CD14-positive monocyte (primary cell): Measurements from ENCODE around the gene LRRC4C. TPM values are rescaled to one million over a fixed set of nuclear protein-coding genes. Genes with fewer than 3 reads are reported as not detected.

Experiments used
- DNase-seq, 3 donors: peaks; one replicate each; pipeline ENCODE4 v3.0.0-alpha.2; 2011 to 2022
- H2AFZ ChIP-seq: 2 replicates; pipeline ENCODE4 v1.6.0; 2012; ENCODE audit warnings: mild to moderate bottlenecking, low read depth, low read length, inconsistent platforms; ENCODE audit not compliant: insufficient read depth, poor library complexity, severe bottlenecking
- H3K27ac ChIP-seq, 2 donors: 1 replicate in 1 of 2; 2 replicates in 1 of 2; pipeline ENCODE4 v1.5.1; 2012 to 2013; ENCODE audit warnings: low read length in 2 of 2, control low read depth in 1 of 2, inconsistent platforms in 1 of 2, low read depth in 1 of 2, mild to moderate bottlenecking in 1 of 2
- H3K27me3 ChIP-seq, 2 donors: one replicate each; pipeline versions ENCODE4 v1.6.0 to v1.6.1; 2011 to 2013; ENCODE audit warnings: low read length in 2 of 2; ENCODE audit not compliant: control insufficient read depth in 2 of 2, insufficient read depth in 2 of 2
- H3K36me3 ChIP-seq, 2 donors: replicated peaks in 1 of 2; 1 replicate in 1 of 2; 2 replicates in 1 of 2; pipeline versions ENCODE4 v1.5.1 to v1.6.1; 2012 to 2013; ENCODE audit warnings: low read length in 2 of 2, control low read depth in 1 of 2, inconsistent platforms in 1 of 2, mild to moderate bottlenecking in 1 of 2; ENCODE audit not compliant: insufficient read depth in 2 of 2, control insufficient read depth in 1 of 2
- H3K4me1 ChIP-seq, 2 donors: 1 replicate in 1 of 2; 2 replicates in 1 of 2; pipeline versions ENCODE4 v1.5.1 to v1.6.1; 2012 to 2013; ENCODE audit warnings: low read length in 2 of 2, control low read depth in 1 of 2, inconsistent platforms in 1 of 2, mild to moderate bottlenecking in 1 of 2, moderate library complexity in 1 of 2; ENCODE audit not compliant: insufficient read depth in 2 of 2, control insufficient read depth in 1 of 2
- H3K4me2 ChIP-seq: replicated peaks from 2 replicates; pipeline ENCODE3; 2012; ENCODE audit warnings: low read length, moderate library complexity, mild to moderate bottlenecking; ENCODE audit not compliant: poor library complexity, severe bottlenecking; ENCODE audit errors: extremely low read depth
- H3K4me3 ChIP-seq, 3 experiments: fragments of 200-600 bp in 1 of 3; sonication (generic) in 1 of 3; replicated peaks in 1 of 3; 1 replicate in 2 of 3; 2 replicates in 1 of 3; pipeline ENCODE4 v1.5.1; 2011 to 2013; ENCODE audit warnings: low read length in 3 of 3, mild to moderate bottlenecking in 3 of 3, control low read depth in 2 of 3, low read depth in 2 of 3, inconsistent platforms in 1 of 3, moderate library complexity in 1 of 3
- H3K79me2 ChIP-seq: 2 replicates; pipeline ENCODE4 v1.6.0; 2012; ENCODE audit warnings: mild to moderate bottlenecking, control low read depth, inconsistent platforms, low read length, moderate library complexity; ENCODE audit not compliant: insufficient read depth
- H3K9ac ChIP-seq: 2 replicates; pipeline ENCODE4 v1.6.0; 2017; ENCODE audit warnings: low read length, mild to moderate bottlenecking; ENCODE audit not compliant: insufficient read depth, poor library complexity, severe bottlenecking
- H3K9me3 ChIP-seq, 2 donors: replicated peaks in 1 of 2; 1 replicate in 1 of 2; 2 replicates in 1 of 2; pipeline versions ENCODE4 v1.5.1 to v1.6.1; 2012 to 2013; ENCODE audit warnings: low read length in 2 of 2, control low read depth in 1 of 2; ENCODE audit not compliant: control insufficient read depth in 1 of 2, insufficient read depth in 1 of 2
- H4K20me1 ChIP-seq: 2 replicates; pipeline ENCODE4 v1.6.0; 2012; ENCODE audit warnings: mild to moderate bottlenecking, low read length, control low read depth, moderate library complexity; ENCODE audit not compliant: insufficient read depth
- H3K27ac Mint-ChIP-seq, 7 donors: one replicate each; pipeline ENCODE4 v1.8.0; 2020; ENCODE audit warnings: mild to moderate bottlenecking in 7 of 7, mixed read lengths in 7 of 7, moderate library complexity in 6 of 7, inconsistent platforms in 2 of 7
- H3K27me3 Mint-ChIP-seq, 3 donors: one replicate each; pipeline ENCODE4 v1.8.0; 2021 to 2022; ENCODE audit warnings: low read depth in 3 of 3, mild to moderate bottlenecking in 3 of 3, mixed read lengths in 3 of 3, moderate library complexity in 3 of 3, inconsistent platforms in 1 of 3
- H3K36me3 Mint-ChIP-seq, 2 donors: one replicate each; pipeline ENCODE4 v1.8.0; 2020; ENCODE audit warnings: mixed read lengths in 2 of 2, inconsistent platforms in 1 of 2, mild to moderate bottlenecking in 1 of 2
- H3K4me1 Mint-ChIP-seq: one replicate; pipeline ENCODE4 v1.8.0; 2020; ENCODE audit warnings: mild to moderate bottlenecking, mixed read lengths
- H3K4me3 Mint-ChIP-seq, 2 donors: one replicate each; pipeline ENCODE4 v1.8.0; 2020; ENCODE audit warnings: mild to moderate bottlenecking in 2 of 2, mixed read lengths in 2 of 2, moderate library complexity in 1 of 2
- H3K9me3 Mint-ChIP-seq, 7 donors: one replicate each; pipeline ENCODE4 v1.8.0; 2020 to 2022; ENCODE audit warnings: mixed read lengths in 7 of 7, mild to moderate bottlenecking in 6 of 7, moderate library complexity in 6 of 7, inconsistent platforms in 2 of 7
- CTCF ChIP-seq: fragments of 200-600 bp; IDR thresholded peaks from one replicate; pipeline ENCODE4 v1.8.0; 2022; ENCODE audit warnings: antibody characterized with exemption, mild to moderate bottlenecking
- WGBS: methylation state at CpG from one replicate; pipeline ENCODE4 v1.1.5; 2013; ENCODE audit warnings: missing lambda C conversion rate; ENCODE audit not compliant: insufficient coverage; 5-methylcytosine and 5-hydroxymethylcytosine counted together
- intact Hi-C, 2 donors: fragments of 100-400 bp; cut with micrococcal nuclease; formaldehyde crosslinking; loops; one replicate each; pipeline versions ENCODE4 v1.15.0 to v1.15.1; 2023
- polyA plus RNA-seq, 3 donors: library from polyadenylated mRNA; depleted of rRNA in 1 of 3; unstranded in 2 of 3; stranded (reverse) in 1 of 3; fragments of 300-500 nt in 2 of 3; fragments of >200 nt in 1 of 3; fragmentation: Illumina TruSeq in 2 of 3; gene quantifications; 1 replicate in 2 of 3; 2 replicates in 1 of 3; pipeline ENCODE4 v1.2.3, GENCODE V29; 2012 to 2021

LRRC4C gene
- polyA plus RNA-seq, 3 donors = not detected

GRCh38 chr11:40139536-40139935 is 1319.9 kb downstream of the LRRC4C start:
- Histone ChIP-seq H3K4me3 (no peak overlapping the region), H3K27me3 (no peaks in the 10 kb centered on the region), H3K9ac (no peak overlapping the region), H3K4me2 (no peak overlapping the region), H3K9me3 (no peaks in the 10 kb centered on the region), H3K27ac (no peak overlapping the region), H4K20me1 (no peaks in the 10 kb centered on the region), H3K79me2 (no peaks in the 10 kb centered on the region), H3K36me3 (no peaks in the 10 kb centered on the region), H3K4me1 (no peaks in the 10 kb centered on the region), H2AFZ (no peak overlapping the region)
- TF ChIP-seq CTCF = no peak
- Mint-ChIP-seq H3K9me3 (peaks cover 0 to 5% (median 0%) of the 10 kb centered on the region in 7 donors), H3K4me3 (no peak overlapping the region), H3K36me3 (no peaks in the 10 kb centered on the region), H3K27me3 (peaks cover 0 to 2% (median 0%) of the 10 kb centered on the region in 3 donors), H3K4me1 (no peaks in the 10 kb centered on the region), H3K27ac (no peak overlapping the region)
- intact Hi-C loops = no loop called here
- WGBS = no CpG with 5 or more reads among the region's 2 CpGs
- no peak for DNase-seq

- WGBS = no CpG with 5 or more reads among the region's 3 CpGs
- TF ChIP-seq CTCF = no peak
- peaks cover 0 to 2% (median 0%) of the 10 kb centered on the region in 3 donors for H3K27me3 Mint-ChIP-seq
- Histone ChIP-seq H3K79me2 (no peaks in the 10 kb centered on the region), H3K9me3 (no peaks in the 10 kb centered on the region), H2AFZ (no peak overlapping the region), H3K36me3 (no peaks in the 10 kb centered on the region), H4K20me1 (no peaks in the 10 kb centered on the region), H3K4me1 (no peaks in the 10 kb centered on the region), H3K4me2 (no peak overlapping the region), H3K4me3 (no peak overlapping the region), H3K27me3 (no peaks in the 10 kb centered on the region), H3K27ac (no peak overlapping the region), H3K9ac (no peak overlapping the region)
- peaks cover 0 to 5% (median 0%) of the 10 kb centered on the region in 7 donors for H3K9me3 Mint-ChIP-seq
- intact Hi-C loops = no loop called here
- no peak for DNase-seq
- no peaks in the 10 kb centered on the region for H3K4me1 Mint-ChIP-seq
- no peaks in the 10 kb centered on the region for H3K36me3 Mint-ChIP-seq
- no peak overlapping the region for H3K27ac Mint-ChIP-seq
- H3K4me3 Mint-ChIP-seq = no peak overlapping the region
These were observed 1320.4 kb downstream of the LRRC4C start for GRCh38 chr11:40139066-40139465.
